Uterus (tissue), 4 donors: ENCODE measurements around the gene CHD5. TPM values are rescaled to one million over a fixed set of nuclear protein-coding genes. Genes with fewer than 3 reads are reported as not detected.

Source experiments
- DNase-seq, 2 donors: peaks; one replicate each; pipeline ENCODE4 v3.0.0-alpha.2; 2019 to 2020
- H3K27ac ChIP-seq, 2 donors: fragments of 200-600 bp; sonication (generic); 1 replicate in 1 of 2; 2 replicates in 1 of 2; pipeline ENCODE4 v1.5.1; 2016 to 2018
- H3K27me3 ChIP-seq, 2 donors: fragments of 200-600 bp; sonication (generic); one replicate each; pipeline ENCODE4 v1.5.1; 2018 to 2019; ENCODE audit warnings: control low read depth in 1 of 2
- H3K36me3 ChIP-seq, 2 donors: fragments of 200-600 bp; sonication (generic); one replicate each; pipeline ENCODE4 v1.5.1; 2019; ENCODE audit warnings: control low read depth in 1 of 2
- H3K4me1 ChIP-seq, 2 donors: fragments of 200-600 bp; sonication (generic); one replicate each; pipeline ENCODE4 v1.5.1; 2018 to 2019; ENCODE audit warnings: control low read depth in 1 of 2
- H3K4me3 ChIP-seq, 2 donors: fragments of 200-600 bp; sonication (generic); 1 replicate in 1 of 2; 2 replicates in 1 of 2; pipeline ENCODE4 v1.5.1; 2018 to 2019; ENCODE audit warnings: mild to moderate bottlenecking in 1 of 2
- H3K9me3 ChIP-seq, 2 donors: fragments of 200-600 bp; sonication (generic); one replicate each; pipeline ENCODE4 v1.5.1; 2019; ENCODE audit warnings: control low read depth in 1 of 2
- POLR2A ChIP-seq, 2 donors: fragments of 450-650 bp; IDR thresholded peaks; one replicate each; pipeline ENCODE4 v1.6.1; 2016; ENCODE audit warnings: antibody characterized with exemption in 2 of 2, mild to moderate bottlenecking in 1 of 2, moderate library complexity in 1 of 2
- intact Hi-C: fragments of 100-400 bp; cut with DNase I; formaldehyde crosslinking; loops from one replicate; pipeline ENCODE4 v1.15.1; 2023; ENCODE audit warnings: low total_unique reads
- total RNA-seq, 4 donors: library from RNA; depleted of rRNA in 3 of 4; stranded (reverse); fragments of >200 nt in 3 of 4; gene quantifications; one replicate each; pipeline versions ENCODE4 v1.1.0 to v1.2.4, GENCODE V29; 2014 to 2023
- TF ChIP-seq, protein P1 (sequence below), 4 experiments: fragments of 200-600 bp in 2 of 4; fragments of 450-650 bp in 2 of 4; sonication (generic) in 2 of 4; IDR thresholded peaks; one replicate each; pipeline ENCODE4 v1.5.1; 2016 to 2019; ENCODE audit warnings: antibody characterized with exemption in 4 of 4, mild to moderate bottlenecking in 2 of 4, moderate library complexity in 1 of 4
- donor health status: DM: yes; HTN: yes; CAD: no.

Gene CHD5
- total RNA-seq, 4 donors from 2014 or later: 0.69 to 1.3 TPM; not detected in 2

GRCh38 chr1:6070450-6070974 lies 109.6 kb downstream of the CHD5 start:
- TF ChIP-seq POLR2A (IDR thresholded peaks at IDR 0.05): no peak
- TF ChIP-seq, protein P1, sequence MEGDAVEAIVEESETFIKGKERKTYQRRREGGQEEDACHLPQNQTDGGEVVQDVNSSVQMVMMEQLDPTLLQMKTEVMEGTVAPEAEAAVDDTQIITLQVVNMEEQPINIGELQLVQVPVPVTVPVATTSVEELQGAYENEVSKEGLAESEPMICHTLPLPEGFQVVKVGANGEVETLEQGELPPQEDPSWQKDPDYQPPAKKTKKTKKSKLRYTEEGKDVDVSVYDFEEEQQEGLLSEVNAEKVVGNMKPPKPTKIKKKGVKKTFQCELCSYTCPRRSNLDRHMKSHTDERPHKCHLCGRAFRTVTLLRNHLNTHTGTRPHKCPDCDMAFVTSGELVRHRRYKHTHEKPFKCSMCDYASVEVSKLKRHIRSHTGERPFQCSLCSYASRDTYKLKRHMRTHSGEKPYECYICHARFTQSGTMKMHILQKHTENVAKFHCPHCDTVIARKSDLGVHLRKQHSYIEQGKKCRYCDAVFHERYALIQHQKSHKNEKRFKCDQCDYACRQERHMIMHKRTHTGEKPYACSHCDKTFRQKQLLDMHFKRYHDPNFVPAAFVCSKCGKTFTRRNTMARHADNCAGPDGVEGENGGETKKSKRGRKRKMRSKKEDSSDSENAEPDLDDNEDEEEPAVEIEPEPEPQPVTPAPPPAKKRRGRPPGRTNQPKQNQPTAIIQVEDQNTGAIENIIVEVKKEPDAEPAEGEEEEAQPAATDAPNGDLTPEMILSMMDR (IDR thresholded peaks at IDR 0.05): no peak
- Histone ChIP-seq H3K4me1 (no peaks in the 10 kb centered on the region), H3K27me3 (no peaks in the 10 kb centered on the region), H3K27ac (no peak overlapping the region), H3K4me3 (no peak overlapping the region), H3K36me3 (no peaks in the 10 kb centered on the region), H3K9me3 (no peaks in the 10 kb centered on the region)
- no peak for DNase-seq
- intact Hi-C loops: no loop called here

- H3K4me3 ChIP-seq: no peak overlapping the region
- no peak overlapping the region for H3K27ac ChIP-seq
- no peaks in the 10 kb centered on the region for H3K9me3 ChIP-seq
- H3K36me3 ChIP-seq: no peaks in the 10 kb centered on the region
- no peak for DNase-seq
- intact Hi-C loops: no loop called here
- TF ChIP-seq, protein P1 (IDR thresholded peaks at IDR 0.05): no peak
- TF ChIP-seq POLR2A (IDR thresholded peaks at IDR 0.05): no peak
- H3K27me3 ChIP-seq: no peaks in the 10 kb centered on the region
- H3K4me1 ChIP-seq: no peaks in the 10 kb centered on the region
These were observed 110.5 kb downstream of the CHD5 start for GRCh38 chr1:6069573-6069972.

- no peaks in the 10 kb centered on the region for H3K27me3 ChIP-seq
- no peak overlapping the region for H3K27ac ChIP-seq
- no peaks in the 10 kb centered on the region for H3K4me1 ChIP-seq
- no peaks in the 10 kb centered on the region for H3K36me3 ChIP-seq
- TF ChIP-seq, protein P1 (IDR thresholded peaks at IDR 0.05): no peak
- TF ChIP-seq POLR2A (IDR thresholded peaks at IDR 0.05): no peak
- H3K9me3 ChIP-seq: no peaks in the 10 kb centered on the region
- no peak overlapping the region for H3K4me3 ChIP-seq
- no peak for DNase-seq
- intact Hi-C loops: no loop called here
These were observed 111.2 kb downstream of the CHD5 start for GRCh38 chr1:6068932-6069331.

- no peaks in the 10 kb centered on the region for H3K4me1 ChIP-seq
- no peaks in the 10 kb centered on the region for H3K27me3 ChIP-seq
- DNase-seq: no peak
- H3K9me3 ChIP-seq: no peaks in the 10 kb centered on the region
- H3K36me3 ChIP-seq: no peaks in the 10 kb centered on the region
- intact Hi-C loops: no loop called here
- H3K27ac ChIP-seq: no peak overlapping the region
- no peak for TF ChIP-seq POLR2A (IDR thresholded peaks at IDR 0.05)
- TF ChIP-seq, protein P1 (IDR thresholded peaks at IDR 0.05): no peak
- H3K4me3 ChIP-seq: no peak overlapping the region
These were observed 112.0 kb downstream of the CHD5 start for GRCh38 chr1:6068073-6068472.

DNA sequence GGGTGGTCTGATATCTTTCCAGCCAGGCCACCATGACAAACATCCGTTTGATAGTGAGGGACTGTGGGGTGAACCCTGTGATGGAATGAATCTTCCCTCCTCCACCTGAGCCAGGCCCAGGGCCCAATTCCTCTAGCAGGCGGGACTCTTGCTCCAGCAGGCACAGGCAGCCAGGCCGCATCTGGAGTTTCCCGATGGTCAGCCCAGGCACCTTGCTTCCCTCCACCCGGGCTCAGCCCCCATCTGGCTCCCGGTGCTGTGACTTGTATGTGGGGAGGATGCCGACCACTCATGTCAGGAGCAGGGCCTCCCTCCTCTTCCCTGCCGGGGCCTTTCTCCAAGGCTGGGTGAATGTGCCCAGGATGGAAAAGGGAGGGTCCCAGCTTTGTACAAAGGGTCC lies 113.4 kb downstream of the CHD5 start:
- Histone ChIP-seq H3K36me3 (no peaks in the 10 kb centered on the region), H3K9me3 (no peaks in the 10 kb centered on the region), H3K27me3 (no peaks in the 10 kb centered on the region), H3K27ac (no peak overlapping the region), H3K4me1 (no peaks in the 10 kb centered on the region), H3K4me3 (no peak overlapping the region)
- TF ChIP-seq POLR2A (IDR thresholded peaks at IDR 0.05): no peak
- TF ChIP-seq, protein P1 (IDR thresholded peaks at IDR 0.05): no peak
- intact Hi-C loops: no loop called here
- DNase-seq: no peak
